Measurements from ENCODE around the gene PLEKHA7. TPM values are rescaled to one million over a fixed set of nuclear protein-coding genes. Genes with fewer than 3 reads are reported as not detected.

The PLEKHA7 gene
- total and polyA plus RNA-seq, 2 of the 13 experiments (the other 11 are each of a cell fraction or from before 2014, with no cell fraction given): 17.5 to 18.7 TPM

DNA sequence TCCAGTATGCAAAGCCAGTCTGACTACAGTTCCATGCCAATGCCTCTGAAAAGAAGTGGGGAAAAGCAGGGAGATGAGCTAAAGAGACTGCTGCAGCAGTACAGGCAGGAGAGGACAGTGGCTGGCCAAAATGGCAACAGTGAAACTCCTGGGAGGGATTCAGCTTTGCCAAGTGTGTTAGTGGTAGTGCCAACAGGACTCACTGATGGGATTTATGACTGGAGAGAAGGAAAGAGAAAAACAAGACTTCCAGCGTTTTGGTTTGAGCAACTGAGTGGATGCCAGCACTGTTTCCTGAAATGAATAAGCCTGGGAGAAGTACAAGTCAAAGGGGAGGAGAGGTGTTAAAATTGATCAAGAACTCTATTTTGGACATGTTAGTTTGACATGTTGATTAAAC, 80.9 kb downstream of the PLEKHA7 start:
- Histone ChIP-seq H3K9ac (ENCODE audit: insufficient read depth, low read depth, low read length) (no peak overlapping the region), H3K4me3 (replicated peaks in 1 of 3; ENCODE audit: insufficient read depth in 1 of 3, low read depth in 2 of 3, low read length in 3 of 3) (no peak overlapping the region), H3K27ac (ENCODE audit: extremely low read length, insufficient read depth, low read length) (no peak overlapping the region), H3K9me3 (ENCODE audit: low read length) (no peaks in the 10 kb centered on the region), H3K36me3 (replicated peaks in 1 of 2; ENCODE audit: control insufficient read depth in 1 of 2, insufficient read depth in 2 of 2, low read length in 2 of 2) (peaks cover 0 to 2% of the 10 kb centered on the region in 2 experiments; a peak in 1 of 5 replicates), H4K20me1 (ENCODE audit: insufficient read depth, low read length) (peaks cover 6% of the 10 kb centered on the region; the same call in 1 of the 2 replicates), H3K79me2 (ENCODE audit: insufficient read depth, low read length) (no peaks in the 10 kb centered on the region), H3K4me1 (ENCODE audit: insufficient read depth, low read length) (no peaks in the 10 kb centered on the region), H3K4me2 (ENCODE audit: low read depth, low read length) (no peak overlapping the region), H2AFZ (ENCODE audit: low read length) (no peak overlapping the region), H3K27me3 (ENCODE audit: control insufficient read depth in 1 of 2, insufficient read depth in 2 of 2, low read length in 2 of 2) (no peaks in the 10 kb centered on the region)
- intact Hi-C loops (cut with micrococcal nuclease; ENCODE audit: unreplicated experiment) (no loop called here), in situ Hi-C loops (cut with HindIII; ENCODE audit: extremely low pct_ligation_motif_present, low pct_unique_long_range_greater_than_20kb) (no loop called here)
- no peak for DNase-seq (ENCODE audit: low spot score)
- ChIA-PET POLR2A (no interaction called here), CTCF (ENCODE audit: low intra/inter-chr PET ratio, low total read pairs) (no interaction called here)
- WGBS (ENCODE audit: low lambda C conversion rate): 92% methylated on average over 1 of the region's 1 CpG
- FAIRE-seq: no peak
- ATAC-seq: no peak
- BruUV-seq (replicated peaks): no TSS peak
- TF ChIP-seq RXRB (CRISPR knock-in tag; IDR thresholded peaks at IDR 0.05; ENCODE audit: borderline replicate concordance): no peak
- TF ChIP-seq, protein P1, sequence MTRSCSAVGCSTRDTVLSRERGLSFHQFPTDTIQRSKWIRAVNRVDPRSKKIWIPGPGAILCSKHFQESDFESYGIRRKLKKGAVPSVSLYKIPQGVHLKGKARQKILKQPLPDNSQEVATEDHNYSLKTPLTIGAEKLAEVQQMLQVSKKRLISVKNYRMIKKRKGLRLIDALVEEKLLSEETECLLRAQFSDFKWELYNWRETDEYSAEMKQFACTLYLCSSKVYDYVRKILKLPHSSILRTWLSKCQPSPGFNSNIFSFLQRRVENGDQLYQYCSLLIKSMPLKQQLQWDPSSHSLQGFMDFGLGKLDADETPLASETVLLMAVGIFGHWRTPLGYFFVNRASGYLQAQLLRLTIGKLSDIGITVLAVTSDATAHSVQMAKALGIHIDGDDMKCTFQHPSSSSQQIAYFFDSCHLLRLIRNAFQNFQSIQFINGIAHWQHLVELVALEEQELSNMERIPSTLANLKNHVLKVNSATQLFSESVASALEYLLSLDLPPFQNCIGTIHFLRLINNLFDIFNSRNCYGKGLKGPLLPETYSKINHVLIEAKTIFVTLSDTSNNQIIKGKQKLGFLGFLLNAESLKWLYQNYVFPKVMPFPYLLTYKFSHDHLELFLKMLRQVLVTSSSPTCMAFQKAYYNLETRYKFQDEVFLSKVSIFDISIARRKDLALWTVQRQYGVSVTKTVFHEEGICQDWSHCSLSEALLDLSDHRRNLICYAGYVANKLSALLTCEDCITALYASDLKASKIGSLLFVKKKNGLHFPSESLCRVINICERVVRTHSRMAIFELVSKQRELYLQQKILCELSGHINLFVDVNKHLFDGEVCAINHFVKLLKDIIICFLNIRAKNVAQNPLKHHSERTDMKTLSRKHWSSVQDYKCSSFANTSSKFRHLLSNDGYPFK (CRISPR knock-in tag; IDR thresholded peaks at IDR 0.05; ENCODE audit: borderline replicate concordance): no peak
- no peak for TF ChIP-seq HNRNPH1 (optimal IDR thresholded peaks at IDR 0.05; ENCODE audit: low read depth, low read length)
- TF ChIP-seq ZNF709 (CRISPR knock-in tag; IDR thresholded peaks at IDR 0.05): no peak
- TF ChIP-seq, protein P2, sequence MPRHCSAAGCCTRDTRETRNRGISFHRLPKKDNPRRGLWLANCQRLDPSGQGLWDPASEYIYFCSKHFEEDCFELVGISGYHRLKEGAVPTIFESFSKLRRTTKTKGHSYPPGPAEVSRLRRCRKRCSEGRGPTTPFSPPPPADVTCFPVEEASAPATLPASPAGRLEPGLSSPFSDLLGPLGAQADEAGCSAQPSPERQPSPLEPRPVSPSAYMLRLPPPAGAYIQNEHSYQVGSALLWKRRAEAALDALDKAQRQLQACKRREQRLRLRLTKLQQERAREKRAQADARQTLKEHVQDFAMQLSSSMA (CRISPR knock-in tag; IDR thresholded peaks at IDR 0.05): no peak
- TF ChIP-seq GPN1 (CRISPR knock-in tag; IDR thresholded peaks at IDR 0.05; ENCODE audit: borderline replicate concordance): no peak
- no peak for TF ChIP-seq EP300 (IDR thresholded peaks at IDR 0.05; ENCODE audit: low read depth in 2 of 2, low read length in 2 of 2)
- no peak for TF ChIP-seq EP300 (CRISPR knock-in tag; IDR thresholded peaks at IDR 0.05; ENCODE audit: borderline replicate concordance)
- TF ChIP-seq, protein P3, sequence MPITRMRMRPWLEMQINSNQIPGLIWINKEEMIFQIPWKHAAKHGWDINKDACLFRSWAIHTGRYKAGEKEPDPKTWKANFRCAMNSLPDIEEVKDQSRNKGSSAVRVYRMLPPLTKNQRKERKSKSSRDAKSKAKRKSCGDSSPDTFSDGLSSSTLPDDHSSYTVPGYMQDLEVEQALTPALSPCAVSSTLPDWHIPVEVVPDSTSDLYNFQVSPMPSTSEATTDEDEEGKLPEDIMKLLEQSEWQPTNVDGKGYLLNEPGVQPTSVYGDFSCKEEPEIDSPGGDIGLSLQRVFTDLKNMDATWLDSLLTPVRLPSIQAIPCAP (CRISPR knock-in tag; IDR thresholded peaks at IDR 0.05; ENCODE audit: low read depth): no peak
- TF ChIP-seq, protein P4, sequence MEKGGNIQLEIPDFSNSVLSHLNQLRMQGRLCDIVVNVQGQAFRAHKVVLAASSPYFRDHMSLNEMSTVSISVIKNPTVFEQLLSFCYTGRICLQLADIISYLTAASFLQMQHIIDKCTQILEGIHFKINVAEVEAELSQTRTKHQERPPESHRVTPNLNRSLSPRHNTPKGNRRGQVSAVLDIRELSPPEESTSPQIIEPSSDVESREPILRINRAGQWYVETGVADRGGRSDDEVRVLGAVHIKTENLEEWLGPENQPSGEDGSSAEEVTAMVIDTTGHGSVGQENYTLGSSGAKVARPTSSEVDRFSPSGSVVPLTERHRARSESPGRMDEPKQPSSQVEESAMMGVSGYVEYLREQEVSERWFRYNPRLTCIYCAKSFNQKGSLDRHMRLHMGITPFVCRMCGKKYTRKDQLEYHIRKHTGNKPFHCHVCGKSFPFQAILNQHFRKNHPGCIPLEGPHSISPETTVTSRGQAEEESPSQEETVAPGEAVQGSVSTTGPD (CRISPR knock-in tag; IDR thresholded peaks at IDR 0.05): no peak
- TF ChIP-seq, protein P5, sequence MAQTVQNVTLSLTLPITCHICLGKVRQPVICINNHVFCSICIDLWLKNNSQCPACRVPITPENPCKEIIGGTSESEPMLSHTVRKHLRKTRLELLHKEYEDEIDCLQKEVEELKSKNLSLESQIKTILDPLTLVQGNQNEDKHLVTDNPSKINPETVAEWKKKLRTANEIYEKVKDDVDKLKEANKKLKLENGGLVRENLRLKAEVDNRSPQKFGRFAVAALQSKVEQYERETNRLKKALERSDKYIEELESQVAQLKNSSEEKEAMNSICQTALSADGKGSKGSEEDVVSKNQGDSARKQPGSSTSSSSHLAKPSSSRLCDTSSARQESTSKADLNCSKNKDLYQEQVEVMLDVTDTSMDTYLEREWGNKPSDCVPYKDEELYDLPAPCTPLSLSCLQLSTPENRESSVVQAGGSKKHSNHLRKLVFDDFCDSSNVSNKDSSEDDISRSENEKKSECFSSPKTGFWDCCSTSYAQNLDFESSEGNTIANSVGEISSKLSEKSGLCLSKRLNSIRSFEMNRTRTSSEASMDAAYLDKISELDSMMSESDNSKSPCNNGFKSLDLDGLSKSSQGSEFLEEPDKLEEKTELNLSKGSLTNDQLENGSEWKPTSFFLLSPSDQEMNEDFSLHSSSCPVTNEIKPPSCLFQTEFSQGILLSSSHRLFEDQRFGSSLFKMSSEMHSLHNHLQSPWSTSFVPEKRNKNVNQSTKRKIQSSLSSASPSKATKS (CRISPR knock-in tag; IDR thresholded peaks at IDR 0.05): no peak
- no peak for TF ChIP-seq PHB2 (IDR thresholded peaks at IDR 0.05; ENCODE audit: partially characterized antibody)
- no peak for TF ChIP-seq ZNF33B (CRISPR knock-in tag; IDR thresholded peaks at IDR 0.05)
